AG10803 (cell line): ENCODE results near the gene PI16.

ENCODE experiments used
- DNase-seq: peaks from one replicate; pipeline ENCODE4 v3.0.0; 2010; ENCODE audit warnings: low read depth
- H3K4me3 ChIP-seq: 2 replicates; pipeline ENCODE4 v1.5.1; 2011; ENCODE audit warnings: mild to moderate bottlenecking, low read length, control low read depth
- TF ChIP-seq, protein P1 (sequence below): conservative IDR thresholded peaks from 2 replicates; pipeline ENCODE4 v1.5.1; 2011; ENCODE audit warnings: mild to moderate bottlenecking, low read length, control low read depth, inconsistent platforms

PI16 gene

DNA sequence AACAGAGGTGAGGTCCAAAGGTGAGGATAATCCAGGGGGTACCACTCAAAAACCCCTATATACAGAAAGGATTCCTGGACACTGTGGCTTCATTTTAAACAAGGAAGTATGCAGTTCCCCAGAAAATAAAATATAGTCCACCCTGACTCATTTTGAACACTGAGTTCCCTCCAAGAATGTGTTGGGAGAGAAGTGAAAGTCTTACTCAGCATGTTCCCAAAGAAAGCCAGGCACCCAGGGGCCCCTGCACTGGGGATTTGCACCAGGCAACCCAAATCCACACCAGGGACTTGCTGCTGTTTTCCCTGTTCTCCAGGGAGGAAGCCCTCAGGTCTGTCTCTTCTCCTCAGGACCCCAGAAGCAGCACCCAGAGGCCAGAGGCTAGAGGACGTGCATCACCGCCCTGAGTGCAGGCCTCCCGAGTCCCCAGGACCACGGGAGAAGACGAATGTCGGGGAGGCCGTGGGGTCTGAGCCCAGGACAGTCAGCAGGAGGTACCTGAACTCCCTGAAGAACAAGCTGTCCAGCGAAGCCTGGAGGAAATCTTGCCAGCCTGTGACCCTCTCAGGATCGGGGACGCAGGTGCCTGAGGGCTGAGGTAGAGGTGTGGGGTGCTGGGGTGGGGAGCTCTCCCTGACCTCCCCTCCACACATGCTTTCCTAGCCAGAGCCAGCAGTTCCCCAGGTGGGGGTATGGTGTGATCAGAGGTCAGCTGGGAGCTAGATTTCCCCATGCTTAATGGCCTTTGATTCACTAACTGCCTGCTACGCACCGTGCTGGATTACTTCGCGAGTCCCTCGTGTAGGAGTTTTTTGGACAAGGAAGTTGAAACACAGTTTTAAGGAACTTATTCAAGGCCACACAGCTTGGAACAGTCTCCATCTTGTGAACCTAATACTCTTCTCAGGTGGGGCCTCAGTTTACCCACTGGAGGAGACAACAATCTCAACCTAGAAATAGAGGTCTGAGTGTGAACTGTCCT lies 54.2 kb downstream of the PI16 start:
- DNase-seq: no peak
- no peak overlapping the region for H3K4me3 ChIP-seq
- TF ChIP-seq, protein P1, sequence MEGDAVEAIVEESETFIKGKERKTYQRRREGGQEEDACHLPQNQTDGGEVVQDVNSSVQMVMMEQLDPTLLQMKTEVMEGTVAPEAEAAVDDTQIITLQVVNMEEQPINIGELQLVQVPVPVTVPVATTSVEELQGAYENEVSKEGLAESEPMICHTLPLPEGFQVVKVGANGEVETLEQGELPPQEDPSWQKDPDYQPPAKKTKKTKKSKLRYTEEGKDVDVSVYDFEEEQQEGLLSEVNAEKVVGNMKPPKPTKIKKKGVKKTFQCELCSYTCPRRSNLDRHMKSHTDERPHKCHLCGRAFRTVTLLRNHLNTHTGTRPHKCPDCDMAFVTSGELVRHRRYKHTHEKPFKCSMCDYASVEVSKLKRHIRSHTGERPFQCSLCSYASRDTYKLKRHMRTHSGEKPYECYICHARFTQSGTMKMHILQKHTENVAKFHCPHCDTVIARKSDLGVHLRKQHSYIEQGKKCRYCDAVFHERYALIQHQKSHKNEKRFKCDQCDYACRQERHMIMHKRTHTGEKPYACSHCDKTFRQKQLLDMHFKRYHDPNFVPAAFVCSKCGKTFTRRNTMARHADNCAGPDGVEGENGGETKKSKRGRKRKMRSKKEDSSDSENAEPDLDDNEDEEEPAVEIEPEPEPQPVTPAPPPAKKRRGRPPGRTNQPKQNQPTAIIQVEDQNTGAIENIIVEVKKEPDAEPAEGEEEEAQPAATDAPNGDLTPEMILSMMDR: no peak

DNA sequence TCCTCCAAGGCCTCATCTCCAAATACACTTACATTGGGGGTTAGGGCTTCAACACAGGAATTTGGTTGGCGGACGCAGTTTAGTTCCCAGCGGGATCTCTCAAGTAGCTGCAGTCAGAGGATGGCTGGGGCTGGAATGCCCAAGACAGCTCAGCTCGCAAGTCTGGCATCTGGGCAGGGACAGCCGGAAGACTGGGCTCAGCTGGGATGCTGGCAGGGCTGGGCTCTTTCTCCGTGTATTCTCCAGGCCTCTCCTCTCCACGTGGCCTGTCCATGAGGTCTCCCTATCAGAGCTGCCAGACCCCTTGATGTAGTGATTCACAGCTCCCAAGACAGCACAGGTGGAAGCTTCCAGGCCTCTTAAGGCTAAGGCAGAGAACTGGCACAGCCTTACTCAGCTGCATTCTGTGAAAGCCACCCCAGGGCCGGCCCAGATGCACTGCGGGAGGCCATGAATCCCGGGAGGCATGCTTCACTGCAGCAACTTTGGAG lies 55.9 kb downstream of the PI16 start:
- DNase-seq: no peak
- H3K4me3 ChIP-seq: no peak overlapping the region
- TF ChIP-seq, protein P1: no peak

DNA sequence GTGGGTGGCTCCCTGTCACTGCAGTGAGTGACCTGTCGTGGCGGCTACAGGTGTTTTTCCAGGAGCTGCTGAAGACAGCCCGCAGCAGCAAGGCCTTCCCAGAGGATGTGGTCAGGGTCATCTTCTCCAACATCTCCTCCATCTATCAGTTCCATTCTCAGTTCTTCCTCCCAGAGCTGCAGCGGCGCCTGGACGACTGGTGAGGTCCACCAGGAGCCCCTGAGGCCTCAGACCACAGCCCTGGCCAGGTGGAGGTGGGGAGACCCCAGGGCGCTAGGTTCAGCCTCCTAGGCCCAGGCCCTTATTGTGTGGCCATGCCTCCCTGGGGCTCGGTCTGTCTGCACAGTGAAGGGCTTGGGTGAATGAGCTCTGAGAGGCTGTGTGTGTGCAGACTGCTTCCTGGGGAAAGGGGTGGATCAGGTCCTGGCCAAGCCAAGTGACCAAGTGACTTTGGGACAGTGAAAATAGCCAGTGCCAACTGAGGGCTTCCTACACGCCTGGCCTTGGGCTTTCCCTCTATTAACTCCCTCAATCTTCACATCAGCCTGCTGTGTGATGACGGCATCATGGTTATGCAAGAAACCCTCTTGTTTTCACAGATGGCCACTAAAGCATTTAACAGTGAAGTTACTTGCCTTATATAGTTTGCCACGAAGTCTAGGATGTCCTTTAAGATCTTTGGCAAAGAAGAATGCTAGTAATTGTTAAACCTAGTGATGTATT lies 57.3 kb downstream of the PI16 start:
- TF ChIP-seq, protein P1: no peak
- peak; percentile 76 for DNase-seq
- H3K4me3 ChIP-seq: no peak overlapping the region

DNA sequence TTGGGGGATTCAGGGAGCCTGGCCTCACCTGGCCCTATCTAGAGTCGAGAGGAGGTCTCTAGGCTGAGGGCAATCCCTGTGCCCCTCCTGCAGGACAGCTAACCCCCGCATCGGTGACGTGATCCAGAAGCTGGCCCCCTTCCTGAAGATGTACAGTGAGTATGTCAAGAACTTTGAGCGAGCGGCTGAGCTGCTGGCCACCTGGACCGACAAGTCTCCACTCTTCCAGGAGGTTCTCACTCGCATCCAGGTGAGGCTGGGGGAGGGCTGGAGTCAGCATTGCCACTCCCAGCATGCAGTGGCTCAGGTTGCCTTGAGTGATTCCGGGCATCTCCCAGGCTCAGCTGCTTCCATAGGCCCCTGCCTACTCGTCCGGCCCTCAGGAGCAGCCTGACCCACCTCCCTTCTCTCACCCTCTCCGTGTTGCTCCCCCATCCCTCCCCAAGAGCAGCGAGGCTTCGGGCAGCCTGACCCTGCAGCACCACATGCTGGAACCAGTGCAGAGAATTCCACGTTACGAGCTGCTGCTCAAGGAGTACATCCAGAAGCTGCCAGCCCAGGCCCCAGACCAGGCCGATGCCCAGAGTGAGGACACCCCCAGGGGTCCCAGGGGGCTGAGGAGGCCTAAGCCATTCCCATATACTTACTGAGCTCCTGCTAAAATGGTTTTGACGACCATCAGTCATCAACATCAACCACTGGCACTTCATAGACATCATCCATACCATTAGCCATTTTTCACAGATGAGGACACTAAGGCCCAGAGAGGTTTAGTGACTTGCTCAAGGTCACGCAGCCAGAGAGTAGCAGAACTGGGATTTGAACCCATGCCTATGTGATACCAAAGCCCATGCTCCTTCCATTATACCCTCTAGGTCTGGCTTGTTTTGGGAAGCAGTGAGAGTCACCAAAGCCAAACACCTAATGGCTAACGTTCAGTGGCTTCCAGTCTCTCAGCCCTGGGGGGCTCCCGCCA lies 59.3 kb downstream of the PI16 start:
- TF ChIP-seq, protein P1: no peak

More for the DNA sequence above, 59.3 kb downstream of the PI16 start:
- no peak overlapping the region for H3K4me3 ChIP-seq
- DNase-seq: no peak
